Activated CD8-positive, alpha-beta T cell treated with anti-CD3 and anti-CD28 coated beads, Interleukin-2, amount 10 ng/mL, durations not matched to agents 7 days and 5 days (primary cell): ENCODE data around the gene GRIA2. TPM values are rescaled to one million over a fixed set of nuclear protein-coding genes. Genes with fewer than 3 reads are reported as not detected.
"Not testable (repeated sequence)": the region's sequence is repeated elsewhere in the genome, so short reads cannot be mapped to it uniquely, and the experiment has no call there.

Experiments used
- ATAC-seq: fragments of 150-1000 bp; cut with Tn5 transposase; one replicate; pipeline ENCODE4 v1.10.0; 2021; ENCODE audit warnings: moderate library complexity
- CTCF ChIA-PET: fragments of 350-600 bp; sonication (Branson Sonifier 250); formaldehyde crosslinking; loops from one replicate; lab custom pipeline; 2021; ENCODE audit warnings: antibody characterized with exemption; lab: Charles Lee
- POLR2A ChIA-PET: fragments of 350-600 bp; sonication (Branson Sonifier 250); formaldehyde crosslinking; loops from one replicate; lab custom pipeline; 2021; ENCODE audit warnings: antibody characterized with exemption; lab: Charles Lee
- DNase-seq: peaks from one replicate; pipeline ENCODE4 v3.0.0-alpha.2; 2020
- H3K27ac Mint-ChIP-seq: one replicate; pipeline ENCODE4 v1.8.0; 2021; ENCODE audit warnings: mild to moderate bottlenecking, mixed read lengths
- H3K27me3 Mint-ChIP-seq: one replicate; pipeline ENCODE4 v1.8.0; 2021; ENCODE audit warnings: low read depth, mixed read lengths
- H3K36me3 Mint-ChIP-seq: one replicate; pipeline ENCODE4 v1.8.0; 2021; ENCODE audit warnings: low read depth, mixed read lengths
- H3K4me1 Mint-ChIP-seq: one replicate; pipeline ENCODE4 v1.8.0; 2021; ENCODE audit warnings: low read depth, mixed read lengths
- H3K4me3 Mint-ChIP-seq: one replicate; pipeline ENCODE4 v1.8.0; 2021; ENCODE audit warnings: mild to moderate bottlenecking, mixed read lengths
- H3K9me3 Mint-ChIP-seq: one replicate; pipeline ENCODE4 v1.8.0; 2022; ENCODE audit warnings: mixed read lengths; ENCODE audit not compliant: insufficient read depth
- total RNA-seq, 2 experiments: library from RNA; stranded (reverse); gene quantifications; one replicate each; pipeline ENCODE4 v1.2.3, GENCODE V29; 2021

Gene GRIA2
- total RNA-seq, 2 experiments from 2014 or later: not detected

GRCh38 chr4:157222771-157223160 is 2.2 kb downstream of the GRIA2 start:
- Mint-ChIP-seq H3K9me3 (peaks cover 9% of the 10 kb centered on the region), H3K36me3 (peaks cover 1% of the 10 kb centered on the region), H3K4me3 (no peak overlapping the region), H3K27ac (no peak overlapping the region), H3K27me3 (peaks cover 18% of the 10 kb centered on the region), H3K4me1 (no peaks in the 10 kb centered on the region)
- no peak for DNase-seq
- no peak for ATAC-seq
- CTCF ChIA-PET: no interaction called here
- POLR2A ChIA-PET: no interaction called here

GRCh38 chr4:157223456-157223855 is 2.9 kb downstream of the GRIA2 start:
- Mint-ChIP-seq H3K27ac (no peak overlapping the region), H3K36me3 (peaks cover 1% of the 10 kb centered on the region), H3K4me3 (no peak overlapping the region), H3K4me1 (no peaks in the 10 kb centered on the region), H3K9me3 (peaks cover 9% of the 10 kb centered on the region), H3K27me3 (peaks cover 18% of the 10 kb centered on the region)
- CTCF ChIA-PET: no interaction called here
- POLR2A ChIA-PET: no interaction called here
- no peak for ATAC-seq
- DNase-seq: no peak

GRCh38 chr4:157225096-157225495 is 4.6 kb downstream of the GRIA2 start:
- ATAC-seq (no peak), DNase-seq (no peak)
- H3K27ac Mint-ChIP-seq: no peak overlapping the region
- H3K27me3 Mint-ChIP-seq: peaks cover 16% of the 10 kb centered on the region
- no peaks in the 10 kb centered on the region for H3K36me3 Mint-ChIP-seq
- no peaks in the 10 kb centered on the region for H3K4me1 Mint-ChIP-seq
- POLR2A ChIA-PET: no interaction called here
- no peak overlapping the region for H3K4me3 Mint-ChIP-seq
- CTCF ChIA-PET: no interaction called here
- peaks cover 9% of the 10 kb centered on the region for H3K9me3 Mint-ChIP-seq

- no peak for ATAC-seq
- no peaks in the 10 kb centered on the region for H3K36me3 Mint-ChIP-seq
- CTCF ChIA-PET: no interaction called here
- POLR2A ChIA-PET: no interaction called here
- DNase-seq: no peak
- peaks cover 13% of the 10 kb centered on the region for H3K27me3 Mint-ChIP-seq
- no peak overlapping the region for H3K4me3 Mint-ChIP-seq
- H3K9me3 Mint-ChIP-seq: peaks cover 9% of the 10 kb centered on the region
- no peaks in the 10 kb centered on the region for H3K4me1 Mint-ChIP-seq
- H3K27ac Mint-ChIP-seq: no peak overlapping the region
Measured at GRCh38 chr4:157226035-157226434, 5.5 kb downstream of the GRIA2 start.

- H3K36me3 Mint-ChIP-seq: no peaks in the 10 kb centered on the region
- POLR2A ChIA-PET: no interaction called here
Measured at GRCh38 chr4:157226601-157227000, 6.1 kb downstream of the GRIA2 start.

GRCh38 chr4:157231525-157231924 is 11.0 kb downstream of the GRIA2 start:
- no peaks in the 10 kb centered on the region for H3K36me3 Mint-ChIP-seq
- CTCF ChIA-PET: no interaction called here
- no peaks in the 10 kb centered on the region for H3K9me3 Mint-ChIP-seq
- DNase-seq: no peak
- no peaks in the 10 kb centered on the region for H3K27me3 Mint-ChIP-seq
- H3K4me1 Mint-ChIP-seq: no peaks in the 10 kb centered on the region
- H3K4me3 Mint-ChIP-seq: no peak overlapping the region
- POLR2A ChIA-PET: no interaction called here
- ATAC-seq: no peak
- H3K27ac Mint-ChIP-seq: no peak overlapping the region

More at GRCh38 chr4:157226601-157227000, 6.1 kb downstream of the GRIA2 start:
- ATAC-seq: no peak
- Mint-ChIP-seq H3K27ac (no peak overlapping the region), H3K4me1 (no peaks in the 10 kb centered on the region), H3K27me3 (peaks cover 10% of the 10 kb centered on the region), H3K4me3 (no peak overlapping the region), H3K9me3 (peaks cover 8% of the 10 kb centered on the region)
- CTCF ChIA-PET: no interaction called here
- no peak for DNase-seq

DNA sequence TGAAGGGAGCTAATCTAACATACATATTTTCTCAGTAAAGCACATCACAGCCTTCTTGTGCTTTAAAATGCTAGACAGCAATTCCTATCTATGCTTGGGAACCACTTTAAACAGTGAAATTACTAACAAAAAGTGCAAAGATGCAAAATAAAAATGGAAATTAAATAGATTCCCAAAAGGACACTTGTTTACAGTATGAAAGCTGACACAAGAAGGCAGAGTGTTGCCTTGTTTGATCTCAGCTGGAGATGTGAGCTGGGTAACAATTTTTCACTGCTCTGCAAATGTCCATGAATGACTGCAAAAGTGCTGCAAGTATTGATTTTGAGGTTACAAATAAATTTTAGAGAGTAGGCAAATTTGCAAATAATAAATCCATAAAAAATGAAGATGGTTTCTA is 22.3 kb downstream of the GRIA2 start:
- Mint-ChIP-seq H3K4me1 (no peaks in the 10 kb centered on the region), H3K36me3 (no peaks in the 10 kb centered on the region), H3K27ac (no peak overlapping the region), H3K27me3 (no peaks in the 10 kb centered on the region), H3K4me3 (no peak overlapping the region), H3K9me3 (peaks cover 4% of the 10 kb centered on the region)
- ATAC-seq (no peak), DNase-seq (no peak)
- ChIA-PET CTCF (no interaction called here), POLR2A (no interaction called here)

DNA sequence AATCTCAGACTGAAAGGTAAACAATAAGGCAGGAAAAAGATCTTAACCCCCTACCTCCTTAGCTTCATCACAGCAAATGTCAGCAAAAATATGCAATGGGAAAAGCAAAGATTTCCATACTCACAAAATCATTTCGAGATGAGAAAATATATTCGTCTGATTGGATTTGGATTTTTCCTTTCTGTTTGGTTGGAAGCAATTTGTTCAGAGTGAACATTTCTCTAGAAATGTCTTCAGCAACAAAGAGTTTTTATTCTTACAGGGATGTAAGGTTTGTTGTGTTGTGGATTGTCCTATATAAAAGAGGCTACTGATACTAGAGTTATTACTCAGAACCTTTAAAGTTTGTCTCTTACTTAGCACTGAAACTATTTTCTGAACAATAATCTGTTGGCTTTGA is 23.8 kb downstream of the GRIA2 start:
- Mint-ChIP-seq H3K4me3 (no peak overlapping the region), H3K36me3 (no peaks in the 10 kb centered on the region), H3K4me1 (no peaks in the 10 kb centered on the region), H3K9me3 (peaks cover 4% of the 10 kb centered on the region), H3K27me3 (no peaks in the 10 kb centered on the region), H3K27ac (no peak overlapping the region)
- DNase-seq (no peak), ATAC-seq (no peak)
- ChIA-PET CTCF (no interaction called here), POLR2A (no interaction called here)

DNA sequence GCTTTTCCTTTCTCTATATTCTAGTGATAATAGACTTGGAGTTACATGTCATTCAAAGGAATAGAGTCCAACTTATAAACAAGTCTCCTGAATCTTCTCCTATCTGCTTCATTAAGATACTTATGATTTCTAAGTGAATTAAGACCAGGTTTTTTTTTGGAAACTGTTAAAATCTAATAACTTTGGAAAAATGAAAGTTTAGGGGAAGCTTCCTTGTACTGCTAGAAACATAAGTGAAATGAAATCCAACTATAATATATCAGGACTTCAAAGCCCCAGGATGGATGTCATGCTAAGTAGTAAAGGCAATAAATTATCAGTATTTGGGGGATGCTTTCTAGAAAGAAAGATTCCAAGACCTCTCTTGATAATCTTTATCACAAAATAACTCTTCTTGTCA is 24.8 kb downstream of the GRIA2 start:
- ChIA-PET CTCF (no interaction called here), POLR2A (no interaction called here)
- Mint-ChIP-seq H3K36me3 (no peaks in the 10 kb centered on the region), H3K27ac (no peak overlapping the region), H3K9me3 (peaks cover 4% of the 10 kb centered on the region), H3K27me3 (no peaks in the 10 kb centered on the region), H3K4me1 (no peaks in the 10 kb centered on the region), H3K4me3 (no peak overlapping the region)
- ATAC-seq (no peak), DNase-seq (no peak)

GRCh38 chr4:157246964-157247363 is 26.4 kb downstream of the GRIA2 start:
- Mint-ChIP-seq H3K27me3 (no peaks in the 10 kb centered on the region), H3K36me3 (no peaks in the 10 kb centered on the region), H3K4me3 (no peak overlapping the region), H3K27ac (no peak overlapping the region), H3K4me1 (no peaks in the 10 kb centered on the region), H3K9me3 (no peaks in the 10 kb centered on the region)
- ChIA-PET CTCF (no interaction called here), POLR2A (no interaction called here)
- DNase-seq: no peak
- no peak for ATAC-seq

DNA sequence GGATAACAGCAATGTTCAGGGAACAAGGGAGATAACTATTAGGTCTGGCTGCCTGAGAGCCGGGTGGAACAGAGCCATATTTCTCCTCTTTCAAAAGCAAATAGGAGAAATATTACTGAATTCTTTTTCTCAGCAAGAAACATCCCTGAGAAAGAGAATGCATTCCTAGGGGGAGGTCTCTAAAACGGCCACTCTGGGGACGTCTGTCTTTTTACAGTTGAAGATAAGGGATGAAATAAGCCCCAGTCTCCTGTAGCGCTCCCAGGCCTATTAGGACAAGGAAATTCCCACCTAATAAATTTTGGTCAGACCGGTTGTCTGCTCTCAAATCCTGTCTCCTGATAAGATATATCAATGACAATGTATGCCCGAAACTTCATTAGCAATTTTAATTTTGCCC is 37.6 kb downstream of the GRIA2 start:
- H3K27me3 Mint-ChIP-seq, ATAC-seq, H3K4me3 Mint-ChIP-seq, DNase-seq, POLR2A ChIA-PET, H3K36me3 Mint-ChIP-seq, H3K4me1 Mint-ChIP-seq, CTCF ChIA-PET, H3K27ac Mint-ChIP-seq: not testable (repeated sequence)
- peaks cover 17% of the 10 kb centered on the region for H3K9me3 Mint-ChIP-seq

DNA sequence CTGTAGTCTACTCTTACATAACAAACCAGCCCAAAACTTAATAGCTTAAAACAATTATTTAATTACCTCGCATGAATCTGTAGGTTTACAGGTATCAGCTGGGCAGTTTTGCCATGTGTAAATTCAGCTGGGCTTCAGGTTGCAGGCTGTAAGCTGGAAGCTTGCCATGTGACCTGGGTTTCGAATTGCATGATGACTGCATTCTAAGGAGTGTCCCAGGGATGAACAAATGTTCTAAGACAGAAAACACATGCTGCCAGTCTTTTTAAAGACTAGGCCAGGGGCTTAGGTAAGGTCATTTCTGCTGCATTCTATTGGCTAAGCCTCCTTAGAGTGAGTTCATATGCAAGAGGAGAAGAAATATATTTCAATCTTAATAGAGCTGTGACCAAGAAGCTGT is 44.8 kb downstream of the GRIA2 start:
- H3K27me3 Mint-ChIP-seq: no peaks in the 10 kb centered on the region
- POLR2A ChIA-PET: no interaction called here
- H3K4me1 Mint-ChIP-seq: no peaks in the 10 kb centered on the region
- H3K4me3 Mint-ChIP-seq: no peak overlapping the region
- no peak for ATAC-seq
- H3K9me3 Mint-ChIP-seq: no peaks in the 10 kb centered on the region
- no peaks in the 10 kb centered on the region for H3K36me3 Mint-ChIP-seq
- CTCF ChIA-PET: no interaction called here
- H3K27ac Mint-ChIP-seq: no peak overlapping the region
- DNase-seq: no peak

DNA sequence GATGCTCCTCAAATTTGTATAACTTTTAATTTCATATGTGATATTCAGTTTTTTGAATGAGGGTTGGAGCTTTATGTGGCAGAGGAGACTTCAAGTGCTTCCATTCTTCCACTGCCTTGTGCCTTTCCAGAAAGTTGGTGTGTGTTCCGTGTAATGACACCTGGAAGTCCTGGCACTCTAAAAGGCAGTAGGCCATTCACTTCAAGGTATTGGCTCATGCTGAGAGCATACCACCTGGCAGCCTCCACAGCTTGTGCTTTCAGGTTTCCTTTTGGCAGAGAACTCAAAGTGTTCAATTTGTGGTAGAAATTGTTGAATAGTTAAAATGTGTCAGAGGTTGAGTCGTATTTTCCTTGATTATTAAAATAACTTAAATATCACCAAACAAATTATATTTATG is 49.6 kb downstream of the GRIA2 start:
- DNase-seq: no peak
- ChIA-PET CTCF (no interaction called here), POLR2A (no interaction called here)

More for the DNA sequence above, 49.6 kb downstream of the GRIA2 start:
- Mint-ChIP-seq H3K9me3 (peaks cover 9% of the 10 kb centered on the region), H3K4me3 (no peak overlapping the region), H3K36me3 (no peaks in the 10 kb centered on the region), H3K27me3 (no peaks in the 10 kb centered on the region), H3K27ac (no peak overlapping the region), H3K4me1 (no peaks in the 10 kb centered on the region)
- no peak for ATAC-seq
